Neuronal stem cell (in vitro differentiated cells): Measurements from ENCODE around the gene YWHAQ.
A peak's percentile ranks its signal among the peaks of the same experiment; 100 is the strongest.

Source experiments
- DNase-seq: peaks from one replicate; pipeline ENCODE4 v3.0.0-alpha.2; 2013; ENCODE audit warnings: low spot score
- H2AFZ ChIP-seq: one replicate; pipeline ENCODE4 v1.6.1; 2013; ENCODE audit warnings: mild to moderate bottlenecking, low read length, inconsistent platforms
- H2AK5ac ChIP-seq: 2 replicates; pipeline ENCODE4 v1.6.1; 2013; ENCODE audit warnings: low read depth, mild to moderate bottlenecking, inconsistent platforms, low read length, moderate library complexity, mixed read lengths
- H2BK120ac ChIP-seq: 2 replicates; pipeline ENCODE4 v1.6.1; 2013; ENCODE audit warnings: low read depth, mild to moderate bottlenecking, inconsistent platforms, low read length, moderate library complexity, mixed read lengths
- H2BK12ac ChIP-seq: one replicate; pipeline ENCODE4 v1.6.1; 2013; ENCODE audit warnings: low read length, inconsistent platforms
- H2BK15ac ChIP-seq: 2 replicates; pipeline ENCODE4 v1.6.1; 2013; ENCODE audit warnings: mild to moderate bottlenecking, low read length, inconsistent platforms, mixed read lengths
- H2BK5ac ChIP-seq: one replicate; pipeline ENCODE4 v1.6.1; 2013; ENCODE audit warnings: inconsistent platforms, mild to moderate bottlenecking, low read length, moderate library complexity
- H3K14ac ChIP-seq: one replicate; pipeline ENCODE4 v1.6.1; 2013; ENCODE audit warnings: low read length, inconsistent platforms
- H3K18ac ChIP-seq: 2 replicates; pipeline ENCODE4 v1.6.1; 2013; ENCODE audit warnings: low read length, inconsistent platforms
- H3K23ac ChIP-seq: 2 replicates; pipeline ENCODE4 v1.6.1; 2013; ENCODE audit warnings: low read depth, mild to moderate bottlenecking, mixed read lengths, low read length, inconsistent platforms; ENCODE audit not compliant: poor library complexity
- H3K27ac ChIP-seq: replicated peaks from 3 replicates; pipeline ENCODE4 v1.5.1; 2013; ENCODE audit warnings: low read length, inconsistent platforms
- H3K27me3 ChIP-seq, 3 experiments: 2 replicates each; pipeline ENCODE4 v1.6.1; 2013; ENCODE audit warnings: low read length in 3 of 3, mild to moderate bottlenecking in 2 of 3, inconsistent platforms in 1 of 3, low read depth in 1 of 3, mixed read lengths in 1 of 3, moderate library complexity in 1 of 3; ENCODE audit not compliant: control insufficient read depth in 3 of 3, insufficient read depth in 3 of 3
- H3K36me3 ChIP-seq, 2 donors: replicated peaks in 1 of 2; 2 replicates each; pipeline ENCODE4 v1.6.1; 2013; ENCODE audit warnings: low read length in 2 of 2; ENCODE audit not compliant: control insufficient read depth in 2 of 2, insufficient read depth in 2 of 2
- H3K4ac ChIP-seq: 2 replicates; pipeline ENCODE4 v1.6.1; 2013; ENCODE audit warnings: inconsistent platforms, mild to moderate bottlenecking, low read length, moderate library complexity
- H3K4me1 ChIP-seq, 2 donors: 1 replicate in 1 of 2; 2 replicates in 1 of 2; pipeline ENCODE4 v1.6.1; 2013; ENCODE audit warnings: low read length in 2 of 2, low read depth in 1 of 2; ENCODE audit not compliant: control insufficient read depth in 2 of 2, insufficient read depth in 1 of 2
- H3K4me2 ChIP-seq: one replicate; pipeline ENCODE4 v1.6.1; 2013; ENCODE audit warnings: mild to moderate bottlenecking, low read length, inconsistent platforms; ENCODE audit not compliant: insufficient read depth, poor library complexity, severe bottlenecking
- H3K4me3 ChIP-seq, 2 donors: 2 replicates each; pipeline ENCODE4 v1.5.1; 2013; ENCODE audit warnings: low read length in 2 of 2, mild to moderate bottlenecking in 2 of 2, inconsistent platforms in 1 of 2, moderate library complexity in 1 of 2
- H3K79me1 ChIP-seq: one replicate; pipeline ENCODE4 v1.6.1; 2013; ENCODE audit warnings: low read depth, mild to moderate bottlenecking, inconsistent platforms, low read length, moderate library complexity
- H3K9ac ChIP-seq: one replicate; pipeline ENCODE4 v1.6.1; 2013; ENCODE audit warnings: mild to moderate bottlenecking, low read depth, low read length, inconsistent platforms; ENCODE audit not compliant: poor library complexity
- H3K9me3 ChIP-seq, 2 donors: replicated peaks in 1 of 2; 2 replicates each; pipeline versions ENCODE3 to v1.6.1; 2013; ENCODE audit warnings: low read length in 2 of 2, mild to moderate bottlenecking in 2 of 2, inconsistent platforms in 1 of 2, low read depth in 1 of 2, mixed read lengths in 1 of 2, moderate library complexity in 1 of 2; ENCODE audit not compliant: control insufficient read depth in 2 of 2, insufficient read depth in 1 of 2
- H4K8ac ChIP-seq: one replicate; pipeline ENCODE4 v1.6.1; 2013; ENCODE audit warnings: low read depth, mild to moderate bottlenecking, inconsistent platforms, low read length, moderate library complexity
- H4K91ac ChIP-seq: one replicate; pipeline ENCODE4 v1.6.1; 2013; ENCODE audit warnings: low read length, low read depth, mild to moderate bottlenecking, inconsistent platforms; ENCODE audit not compliant: poor library complexity
- WGBS, 2 donors: extraction: QIAGEN DNeasy Blood & Tissue Kit; methylation state at CpG; one replicate each; pipeline ENCODE4 v1.1.7; 2013; ENCODE audit warnings: missing lambda C conversion rate in 2 of 2, mixed read lengths in 1 of 2; ENCODE audit not compliant: insufficient read length in 2 of 2, insufficient replicate concordance in 1 of 2; ENCODE audit errors: extremely low coverage in 2 of 2; 5-methylcytosine and 5-hydroxymethylcytosine counted together

Gene YWHAQ

GRCh38 chr2:9649261-9649660, 18.5 kb upstream of the YWHAQ start:
- Histone ChIP-seq H4K91ac (no peak overlapping the region), H3K9me3 (no peaks in the 10 kb centered on the region), H4K8ac (no peak overlapping the region), H3K4ac (no peak overlapping the region), H3K14ac (no peak overlapping the region), H3K9ac (no peak overlapping the region), H3K23ac (no peak overlapping the region), H2BK15ac (no peak overlapping the region), H3K36me3 (no peaks in the 10 kb centered on the region), H3K4me1 (peaks cover 0 to 3% of the 10 kb centered on the region in 2 donors), H3K18ac (no peak overlapping the region), H3K4me2 (no peak overlapping the region), H2BK120ac (no peak overlapping the region), H3K4me3 (no peak overlapping the region), H2BK5ac (no peak overlapping the region), H2AK5ac (no peak overlapping the region), H2AFZ (no peak overlapping the region), H3K79me1 (no peaks in the 10 kb centered on the region), H2BK12ac (no peak overlapping the region), H3K27ac (no peak overlapping the region), H3K27me3 (peaks cover 0 to 37% (median 0%) of the 10 kb centered on the region in 3 experiments)
- WGBS, 2 donors = no CpG with 5 or more reads among the region's 6 CpGs
- DNase-seq = no peak

GRCh38 chr2:9648821-9649220, 18.0 kb upstream of the YWHAQ start:
- Histone ChIP-seq H3K4me3 (peak overlapping the region in 1 of 2 donors; percentile 26), H3K4me2 (no peak overlapping the region), H4K8ac (no peak overlapping the region), H3K9me3 (no peaks in the 10 kb centered on the region), H2BK12ac (no peak overlapping the region), H3K27me3 (peaks cover 0 to 39% (median 0%) of the 10 kb centered on the region in 3 experiments), H3K4me1 (peaks cover 0 to 3% of the 10 kb centered on the region in 2 donors), H2BK5ac (no peak overlapping the region), H3K27ac (no peak overlapping the region), H3K18ac (no peak overlapping the region), H3K14ac (no peak overlapping the region), H2AK5ac (no peak overlapping the region), H3K4ac (no peak overlapping the region), H3K36me3 (no peaks in the 10 kb centered on the region), H2AFZ (no peak overlapping the region), H3K79me1 (no peaks in the 10 kb centered on the region), H3K23ac (no peak overlapping the region), H4K91ac (no peak overlapping the region), H2BK120ac (no peak overlapping the region), H2BK15ac (no peak overlapping the region), H3K9ac (no peak overlapping the region)
- DNase-seq = no peak
- no CpG with 5 or more reads among the region's 10 CpGs for WGBS, 2 donors

- H3K23ac ChIP-seq = no peak overlapping the region
- H3K36me3 ChIP-seq = no peaks in the 10 kb centered on the region
- H3K27me3 ChIP-seq = peaks cover 0 to 41% (median 0%) of the 10 kb centered on the region in 3 experiments
- no peak overlapping the region for H4K8ac ChIP-seq
- no peak overlapping the region for H3K9ac ChIP-seq
- no peak overlapping the region for H2AFZ ChIP-seq
- no peak for DNase-seq
- no peak overlapping the region for H3K4me3 ChIP-seq
- WGBS, 2 donors = no CpG with 5 or more reads among the region's 6 CpGs
- H4K91ac ChIP-seq = no peak overlapping the region
- H3K9me3 ChIP-seq = no peaks in the 10 kb centered on the region
- H3K4me1 ChIP-seq = peaks cover 0 to 2% of the 10 kb centered on the region in 2 donors
- no peak overlapping the region for H2BK120ac ChIP-seq
- no peak overlapping the region for H3K4me2 ChIP-seq
- no peak overlapping the region for H3K4ac ChIP-seq
- no peak overlapping the region for H3K14ac ChIP-seq
- H2AK5ac ChIP-seq = peak overlapping the region; percentile 29
- H3K79me1 ChIP-seq = no peaks in the 10 kb centered on the region
- no peak overlapping the region for H2BK12ac ChIP-seq
- no peak overlapping the region for H3K27ac ChIP-seq
- no peak overlapping the region for H2BK5ac ChIP-seq
- no peak overlapping the region for H3K18ac ChIP-seq
- no peak overlapping the region for H2BK15ac ChIP-seq
Observed at GRCh38 chr2:9647884-9648283, 17.1 kb upstream of the YWHAQ start.

GRCh38 chr2:9646196-9647030, 15.6 kb upstream of the YWHAQ start:
- Histone ChIP-seq H3K27me3 (peaks cover 0 to 41% (median 0%) of the 10 kb centered on the region in 3 experiments), H4K91ac (no peak overlapping the region), H2BK15ac (no peak overlapping the region), H3K4ac (no peak overlapping the region), H2BK5ac (no peak overlapping the region), H2AK5ac (no peak overlapping the region), H3K9me3 (no peaks in the 10 kb centered on the region), H2BK12ac (no peak overlapping the region), H3K23ac (no peak overlapping the region), H3K79me1 (no peaks in the 10 kb centered on the region), H4K8ac (no peak overlapping the region), H2AFZ (no peak overlapping the region), H3K18ac (peak overlapping the region; percentile 9), H3K4me3 (no peak overlapping the region), H3K36me3 (no peaks in the 10 kb centered on the region), H3K4me2 (no peak overlapping the region), H3K27ac (no peak overlapping the region), H3K9ac (no peak overlapping the region), H3K4me1 (peaks cover 0 to 1% of the 10 kb centered on the region in 2 donors), H3K14ac (no peak overlapping the region), H2BK120ac (no peak overlapping the region)
- DNase-seq = no peak
- WGBS, 2 donors = no CpG with 5 or more reads among the region's 17 CpGs
